ENCODE results near the gene NHS. TPM values are rescaled to one million over a fixed set of nuclear protein-coding genes. Genes with fewer than 3 reads are reported as not detected.
A peak's percentile ranks its signal among the peaks of the same experiment; 100 is the strongest.

NHS gene
- total RNA-seq, 1 experiment from 2014 or later: 6.2 TPM

GRCh38 chrX:17632942-17633341 is 257.9 kb downstream of the NHS start:
- Mint-ChIP-seq H3K9me3 (ENCODE audit: unreplicated experiment) (no peaks in the 10 kb centered on the region), H3K27ac (ENCODE audit: low read depth, unreplicated experiment) (peak overlapping the region; percentile 90), H3K36me3 (ENCODE audit: insufficient read depth, unreplicated experiment) (no peaks in the 10 kb centered on the region), H3K4me1 (ENCODE audit: insufficient read depth, unreplicated experiment) (peaks cover 6% of the 10 kb centered on the region), H3K4me3 (ENCODE audit: unreplicated experiment) (peak overlapping the region; percentile 56), H3K27me3 (ENCODE audit: insufficient read depth, unreplicated experiment) (peaks cover 23% of the 10 kb centered on the region)
- BruUV-seq (replicated peaks): no TSS peak
- CTCF ChIA-PET: no interaction called here
- POLR2A ChIA-PET: interaction anchor here (1.8 kb wide), 1 partner anchor 19 kb away, joined by 11 read pairs; no protein-coding TSS in a partner anchor
- intact Hi-C loops (cut with micrococcal nuclease): no loop called here
- TF ChIP-seq CTCF (IDR thresholded peaks at IDR 0.05; ENCODE audit: unreplicated experiment): no peak
- DNase-seq (ENCODE audit: unreplicated experiment): peak; percentile 36

- H3K4me3 Mint-ChIP-seq (ENCODE audit: unreplicated experiment): peak overlapping the region; percentile 56
- DNase-seq (ENCODE audit: unreplicated experiment): no peak
These were observed 258.5 kb downstream of the NHS start for GRCh38 chrX:17633546-17633945.

GRCh38 chrX:17634542-17635207 is 259.7 kb downstream of the NHS start:
- Mint-ChIP-seq H3K27ac (ENCODE audit: low read depth, unreplicated experiment) (no peak overlapping the region), H3K36me3 (ENCODE audit: insufficient read depth, unreplicated experiment) (no peaks in the 10 kb centered on the region), H3K4me3 (ENCODE audit: unreplicated experiment) (no peak overlapping the region), H3K9me3 (ENCODE audit: unreplicated experiment) (no peaks in the 10 kb centered on the region), H3K27me3 (ENCODE audit: insufficient read depth, unreplicated experiment) (peaks cover 23% of the 10 kb centered on the region), H3K4me1 (ENCODE audit: insufficient read depth, unreplicated experiment) (peaks cover 6% of the 10 kb centered on the region)
- no peak for TF ChIP-seq CTCF (IDR thresholded peaks at IDR 0.05; ENCODE audit: unreplicated experiment)
- BruUV-seq (replicated peaks): no TSS peak
- POLR2A ChIA-PET: no interaction called here
- DNase-seq (ENCODE audit: unreplicated experiment): no peak
- CTCF ChIA-PET: interaction anchor here (0.6 to 1.0 kb wide), 3 partner anchors 13 to 39 kb away, joined by 3 to 4 read pairs (median 3); no protein-coding TSS in a partner anchor
- intact Hi-C loops (cut with micrococcal nuclease): no loop called here

More at GRCh38 chrX:17633546-17633945, 258.5 kb downstream of the NHS start:
- no peak for TF ChIP-seq CTCF (IDR thresholded peaks at IDR 0.05; ENCODE audit: unreplicated experiment)
- Mint-ChIP-seq H3K27me3 (ENCODE audit: insufficient read depth, unreplicated experiment) (peaks cover 23% of the 10 kb centered on the region), H3K27ac (ENCODE audit: low read depth, unreplicated experiment) (peak overlapping the region; percentile 90), H3K36me3 (ENCODE audit: insufficient read depth, unreplicated experiment) (no peaks in the 10 kb centered on the region), H3K9me3 (ENCODE audit: unreplicated experiment) (no peaks in the 10 kb centered on the region), H3K4me1 (ENCODE audit: insufficient read depth, unreplicated experiment) (peaks cover 6% of the 10 kb centered on the region)
- CTCF ChIA-PET: no interaction called here
- no TSS peak for BruUV-seq (replicated peaks)
- POLR2A ChIA-PET: interaction anchor here (1.8 kb wide), 1 partner anchor 19 kb away, joined by 11 read pairs; no protein-coding TSS in a partner anchor
- intact Hi-C loops (cut with micrococcal nuclease): no loop called here

- Mint-ChIP-seq H3K9me3 (ENCODE audit: unreplicated experiment) (no peaks in the 10 kb centered on the region), H3K4me1 (ENCODE audit: insufficient read depth, unreplicated experiment) (peaks cover 6% of the 10 kb centered on the region)
These were observed 260.2 kb downstream of the NHS start for GRCh38 chrX:17635231-17635630.

More at GRCh38 chrX:17635231-17635630, 260.2 kb downstream of the NHS start:
- Mint-ChIP-seq H3K27ac (ENCODE audit: low read depth, unreplicated experiment) (no peak overlapping the region), H3K4me3 (ENCODE audit: unreplicated experiment) (no peak overlapping the region), H3K27me3 (ENCODE audit: insufficient read depth, unreplicated experiment) (peaks cover 23% of the 10 kb centered on the region), H3K36me3 (ENCODE audit: insufficient read depth, unreplicated experiment) (no peaks in the 10 kb centered on the region)
- CTCF ChIA-PET: interaction anchor here (0.6 kb wide), 1 partner anchor 37 kb away, joined by 3 read pairs; no protein-coding TSS in a partner anchor
- no TSS peak for BruUV-seq (replicated peaks)
- DNase-seq (ENCODE audit: unreplicated experiment): no peak
- no peak for TF ChIP-seq CTCF (IDR thresholded peaks at IDR 0.05; ENCODE audit: unreplicated experiment)
- POLR2A ChIA-PET: no interaction called here
- intact Hi-C loops (cut with micrococcal nuclease): no loop called here
